ENCODE results near the gene ALX4. TPM values are rescaled to one million over a fixed set of nuclear protein-coding genes. Genes with fewer than 3 reads are reported as not detected.

ALX4 gene
- polyA plus RNA-seq, 1 of the 3 experiments (the other 2 are of a cell fraction), result under 0.01 TPM

DNA sequence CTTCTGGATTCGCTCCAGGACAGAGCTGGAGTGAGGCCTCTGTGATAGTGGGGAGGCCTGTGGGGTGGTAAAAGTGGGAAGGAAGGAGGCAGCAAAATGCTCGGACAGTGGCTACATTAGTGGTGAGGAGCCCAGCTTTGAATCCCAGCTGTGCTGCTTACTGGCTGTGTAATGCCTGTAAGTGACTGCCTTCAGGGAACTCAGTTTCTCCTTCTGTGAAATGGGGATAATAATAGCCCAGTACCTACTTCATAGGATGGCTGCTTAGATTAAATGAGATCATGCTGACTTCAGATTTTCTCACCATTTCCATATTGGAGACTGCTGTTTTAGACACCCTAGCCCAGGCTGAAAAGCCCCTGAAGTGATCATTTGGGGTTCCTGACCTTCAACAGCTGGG lies 8.4 kb upstream of the ALX4 start:
- no peak for TF ChIP-seq ELF1 (IDR thresholded peaks at IDR 0.05)
- no peak for TF ChIP-seq YY1 (IDR thresholded peaks at IDR 0.05; ENCODE audit: low read depth)
- no peak for TF ChIP-seq SMC3 (IDR thresholded peaks at IDR 0.05; ENCODE audit: low read depth, low read length)
- TF ChIP-seq, protein P1, sequence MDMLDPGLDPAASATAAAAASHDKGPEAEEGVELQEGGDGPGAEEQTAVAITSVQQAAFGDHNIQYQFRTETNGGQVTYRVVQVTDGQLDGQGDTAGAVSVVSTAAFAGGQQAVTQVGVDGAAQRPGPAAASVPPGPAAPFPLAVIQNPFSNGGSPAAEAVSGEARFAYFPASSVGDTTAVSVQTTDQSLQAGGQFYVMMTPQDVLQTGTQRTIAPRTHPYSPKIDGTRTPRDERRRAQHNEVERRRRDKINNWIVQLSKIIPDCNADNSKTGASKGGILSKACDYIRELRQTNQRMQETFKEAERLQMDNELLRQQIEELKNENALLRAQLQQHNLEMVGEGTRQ (IDR thresholded peaks at IDR 0.05; ENCODE audit: borderline replicate concordance, low read depth, low read length), result no peak
- no peak for TF ChIP-seq RCOR1 (IDR thresholded peaks at IDR 0.05; ENCODE audit: low read length)
- TF ChIP-seq GATA2 (CRISPR knock-in tag; IDR thresholded peaks at IDR 0.05), result no peak
- TF ChIP-seq, protein P2, sequence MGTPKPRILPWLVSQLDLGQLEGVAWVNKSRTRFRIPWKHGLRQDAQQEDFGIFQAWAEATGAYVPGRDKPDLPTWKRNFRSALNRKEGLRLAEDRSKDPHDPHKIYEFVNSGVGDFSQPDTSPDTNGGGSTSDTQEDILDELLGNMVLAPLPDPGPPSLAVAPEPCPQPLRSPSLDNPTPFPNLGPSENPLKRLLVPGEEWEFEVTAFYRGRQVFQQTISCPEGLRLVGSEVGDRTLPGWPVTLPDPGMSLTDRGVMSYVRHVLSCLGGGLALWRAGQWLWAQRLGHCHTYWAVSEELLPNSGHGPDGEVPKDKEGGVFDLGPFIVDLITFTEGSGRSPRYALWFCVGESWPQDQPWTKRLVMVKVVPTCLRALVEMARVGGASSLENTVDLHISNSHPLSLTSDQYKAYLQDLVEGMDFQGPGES (IDR thresholded peaks at IDR 0.05; ENCODE audit: low read depth, low read length), result no peak
- H3K9ac ChIP-seq, result no peak overlapping the region
- no peak for DNase-seq
- H3K4me3 ChIP-seq (ENCODE audit: low read depth in 2 of 2, low read length in 1 of 2), result no peak overlapping the region
- H3K9me3 ChIP-seq, result no peaks in the 10 kb centered on the region
- no peak overlapping the region for H3K4me2 ChIP-seq
- ChIA-PET CTCF (interaction anchor here (2.7 to 3.4 kb wide), 2 partner anchors 12 to 185 kb away, joined by 11 to 14 read pairs; no protein-coding TSS in a partner anchor), POLR2A (no interaction called here)
- no peaks in the 10 kb centered on the region for H3K36me3 ChIP-seq (replicated peaks in 1 of 2; ENCODE audit: control insufficient read depth in 1 of 2, insufficient read depth in 2 of 2, low read length in 1 of 2)
- 29% methylated on average over 2 of the region's 2 CpGs for WGBS (ENCODE audit: low lambda C conversion rate)
- H3K27me3 ChIP-seq (ENCODE audit: insufficient read depth), result peaks cover 96% of the 10 kb centered on the region
- H3K4me1 ChIP-seq (ENCODE audit: control insufficient read depth in 1 of 2, insufficient read depth in 2 of 2, low read depth in 1 of 2, low read length in 1 of 2), result peaks cover 10 to 15% of the 10 kb centered on the region in 2 experiments; a peak in 2 of 4 replicates
- no peaks in the 10 kb centered on the region for H3K9me2 ChIP-seq
- no peaks in the 10 kb centered on the region for H3F3A ChIP-seq (replicated peaks; ENCODE audit: insufficient read depth)
- no peaks in the 10 kb centered on the region for H3K79me2 ChIP-seq (ENCODE audit: insufficient read depth)
- no peak overlapping the region for H3K27ac ChIP-seq (ENCODE audit: low read depth in 2 of 2, low read length in 1 of 2)
- no peaks in the 10 kb centered on the region for H4K20me1 ChIP-seq (ENCODE audit: insufficient read depth)
- H2AFZ ChIP-seq (ENCODE audit: low read depth), result no peak overlapping the region

DNA sequence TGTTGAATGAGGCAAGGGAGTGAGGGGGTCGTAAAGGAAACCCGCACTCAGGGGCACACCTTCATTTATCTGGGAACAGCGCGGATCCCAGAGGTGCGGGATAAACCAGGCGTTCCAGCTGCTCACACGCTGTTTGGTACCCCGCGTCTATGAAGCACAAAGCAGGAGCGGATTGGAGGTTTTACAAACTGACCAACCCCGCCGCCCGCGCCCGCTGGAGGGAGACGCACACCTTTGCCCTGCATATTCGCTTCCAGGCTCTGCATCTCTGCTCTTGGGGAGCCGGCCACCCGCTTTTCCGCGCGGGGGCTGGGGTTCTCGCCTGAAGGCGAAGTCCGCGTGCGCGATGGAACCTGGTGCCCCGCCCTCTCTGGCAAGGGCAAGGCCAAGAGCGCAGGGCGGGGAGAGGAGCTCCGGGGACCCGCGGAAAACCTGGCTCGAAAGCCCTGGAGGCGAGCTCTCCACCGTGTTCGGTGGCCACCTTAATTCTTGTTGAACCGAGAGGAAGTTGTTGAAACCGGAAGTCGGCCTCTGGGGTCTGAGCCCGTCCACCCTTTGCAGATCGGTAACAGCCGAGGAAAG lies 6.8 kb upstream of the ALX4 start:
- no peak for TF ChIP-seq RAD21 (IDR thresholded peaks at IDR 0.05; ENCODE audit: low read length)
- TF ChIP-seq MXI1 (IDR thresholded peaks at IDR 0.05; ENCODE audit: low read depth, low read length), result no peak
- TF ChIP-seq FOSL2 (IDR thresholded peaks at IDR 0.05; ENCODE audit: borderline replicate concordance, low read depth), result no peak
- TF ChIP-seq POLR2AphosphoS5 (IDR thresholded peaks at IDR 0.05; ENCODE audit: low read depth, low read length), result no peak
- TF ChIP-seq, protein P1 (IDR thresholded peaks at IDR 0.05; ENCODE audit: borderline replicate concordance, low read depth, low read length), result no peak
- no peak for TF ChIP-seq SMC3 (IDR thresholded peaks at IDR 0.05; ENCODE audit: low read depth, low read length)
- TF ChIP-seq EP300 (IDR thresholded peaks at IDR 0.05; ENCODE audit: borderline replicate concordance in 1 of 2, low read depth in 1 of 2, low read length in 1 of 2), result no peak
- no peak for TF ChIP-seq EZH2phosphoT487 (IDR thresholded peaks at IDR 0.05; ENCODE audit: borderline replicate concordance, low read depth)
- no peak for TF ChIP-seq GATA2 (CRISPR knock-in tag; IDR thresholded peaks at IDR 0.05)
- no peak for TF ChIP-seq NFIC (IDR thresholded peaks at IDR 0.05; ENCODE audit: borderline replicate concordance)
- TF ChIP-seq, protein P3, sequence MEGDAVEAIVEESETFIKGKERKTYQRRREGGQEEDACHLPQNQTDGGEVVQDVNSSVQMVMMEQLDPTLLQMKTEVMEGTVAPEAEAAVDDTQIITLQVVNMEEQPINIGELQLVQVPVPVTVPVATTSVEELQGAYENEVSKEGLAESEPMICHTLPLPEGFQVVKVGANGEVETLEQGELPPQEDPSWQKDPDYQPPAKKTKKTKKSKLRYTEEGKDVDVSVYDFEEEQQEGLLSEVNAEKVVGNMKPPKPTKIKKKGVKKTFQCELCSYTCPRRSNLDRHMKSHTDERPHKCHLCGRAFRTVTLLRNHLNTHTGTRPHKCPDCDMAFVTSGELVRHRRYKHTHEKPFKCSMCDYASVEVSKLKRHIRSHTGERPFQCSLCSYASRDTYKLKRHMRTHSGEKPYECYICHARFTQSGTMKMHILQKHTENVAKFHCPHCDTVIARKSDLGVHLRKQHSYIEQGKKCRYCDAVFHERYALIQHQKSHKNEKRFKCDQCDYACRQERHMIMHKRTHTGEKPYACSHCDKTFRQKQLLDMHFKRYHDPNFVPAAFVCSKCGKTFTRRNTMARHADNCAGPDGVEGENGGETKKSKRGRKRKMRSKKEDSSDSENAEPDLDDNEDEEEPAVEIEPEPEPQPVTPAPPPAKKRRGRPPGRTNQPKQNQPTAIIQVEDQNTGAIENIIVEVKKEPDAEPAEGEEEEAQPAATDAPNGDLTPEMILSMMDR (IDR thresholded peaks at IDR 0.05), result no peak
- TF ChIP-seq, protein P4, sequence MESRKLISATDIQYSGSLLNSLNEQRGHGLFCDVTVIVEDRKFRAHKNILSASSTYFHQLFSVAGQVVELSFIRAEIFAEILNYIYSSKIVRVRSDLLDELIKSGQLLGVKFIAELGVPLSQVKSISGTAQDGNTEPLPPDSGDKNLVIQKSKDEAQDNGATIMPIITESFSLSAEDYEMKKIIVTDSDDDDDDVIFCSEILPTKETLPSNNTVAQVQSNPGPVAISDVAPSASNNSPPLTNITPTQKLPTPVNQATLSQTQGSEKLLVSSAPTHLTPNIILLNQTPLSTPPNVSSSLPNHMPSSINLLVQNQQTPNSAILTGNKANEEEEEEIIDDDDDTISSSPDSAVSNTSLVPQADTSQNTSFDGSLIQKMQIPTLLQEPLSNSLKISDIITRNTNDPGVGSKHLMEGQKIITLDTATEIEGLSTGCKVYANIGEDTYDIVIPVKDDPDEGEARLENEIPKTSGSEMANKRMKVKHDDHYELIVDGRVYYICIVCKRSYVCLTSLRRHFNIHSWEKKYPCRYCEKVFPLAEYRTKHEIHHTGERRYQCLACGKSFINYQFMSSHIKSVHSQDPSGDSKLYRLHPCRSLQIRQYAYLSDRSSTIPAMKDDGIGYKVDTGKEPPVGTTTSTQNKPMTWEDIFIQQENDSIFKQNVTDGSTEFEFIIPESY (IDR thresholded peaks at IDR 0.05; ENCODE audit: borderline replicate concordance, low read depth), result no peak
- TF ChIP-seq NRF1 (IDR thresholded peaks at IDR 0.05; ENCODE audit: low read depth, low read length), result no peak
- TF ChIP-seq FOXJ3 (CRISPR knock-in tag; IDR thresholded peaks at IDR 0.05), result no peak
- no peak for TF ChIP-seq MEF2A (IDR thresholded peaks at IDR 0.05; ENCODE audit: borderline replicate concordance, low read depth)
- TF ChIP-seq YY1 (IDR thresholded peaks at IDR 0.05; ENCODE audit: low read depth), result no peak
- TF ChIP-seq TCF12 (IDR thresholded peaks at IDR 0.05), result no peak
- TF ChIP-seq RFX5 (IDR thresholded peaks at IDR 0.05; ENCODE audit: low read length), result no peak
- H4K20me1 ChIP-seq (ENCODE audit: insufficient read depth), result no peaks in the 10 kb centered on the region
- H3K27ac ChIP-seq (ENCODE audit: low read depth in 2 of 2, low read length in 1 of 2), result no peak overlapping the region
- ChIA-PET CTCF (interaction anchor here (1.0 to 3.4 kb wide), 7 partner anchors 8 to 222 kb away, joined by 3 to 18 read pairs (median 5); no protein-coding TSS in a partner anchor), POLR2A (no interaction called here)
- peaks cover 10 to 15% of the 10 kb centered on the region in 2 experiments; a peak in 2 of 4 replicates for H3K4me1 ChIP-seq (ENCODE audit: control insufficient read depth in 1 of 2, insufficient read depth in 2 of 2, low read depth in 1 of 2, low read length in 1 of 2)
- H3K79me2 ChIP-seq (ENCODE audit: insufficient read depth), result no peaks in the 10 kb centered on the region
- H3K9me3 ChIP-seq, result no peaks in the 10 kb centered on the region
- 0 out of 2 replicates have a peak overlapping the region, but pooled peaks have one; percentile 18 for H2AFZ ChIP-seq (ENCODE audit: low read depth)
- peak overlapping the region; percentile 39 to 41; a peak in 3 of 4 replicates for H3K4me3 ChIP-seq (ENCODE audit: low read depth in 2 of 2, low read length in 1 of 2)
- no peaks in the 10 kb centered on the region for H3K9me2 ChIP-seq
- H3K4me2 ChIP-seq, result peak overlapping the region; percentile 86
- peaks cover 99% of the 10 kb centered on the region for H3K27me3 ChIP-seq (ENCODE audit: insufficient read depth)
- WGBS (ENCODE audit: low lambda C conversion rate), result 11% methylated on average over 14 of the region's 44 CpGs
- H3K36me3 ChIP-seq (replicated peaks in 1 of 2; ENCODE audit: control insufficient read depth in 1 of 2, insufficient read depth in 2 of 2, low read length in 1 of 2), result no peaks in the 10 kb centered on the region
- DNase-seq, result peak; percentile 67
- H3F3A ChIP-seq (replicated peaks; ENCODE audit: insufficient read depth), result no peaks in the 10 kb centered on the region
- H3K9ac ChIP-seq, result no peak overlapping the region

Measured in SK-N-SH (cell line).